GM23338 (cell line): ENCODE data around the gene IDI1.

ENCODE experiments used
- EZH2 ChIP-seq: fragments of 200-600 bp; sonication (generic); IDR thresholded peaks from one replicate; pipeline ENCODE4 v1.8.0; 2017; ENCODE audit warnings: antibody characterized with exemption, mild to moderate bottlenecking, low read depth; ENCODE audit not compliant: unreplicated experiment
- TF ChIP-seq, protein P1 (sequence below), 2 experiments: fragments of 200-600 bp in 1 of 2; sonication (generic) in 1 of 2; conservative IDR thresholded peaks; 2 replicates each; pipeline versions ENCODE4 v1.5.1 to v1.6.1; 2016 to 2017; ENCODE audit warnings: antibody characterized with exemption in 2 of 2, low read depth in 2 of 2, mild to moderate bottlenecking in 2 of 2, moderate library complexity in 1 of 2

GRCh38 chr10:1020460-1020859 lies 28.5 kb downstream of the IDI1 start:
- TF ChIP-seq, protein P1, sequence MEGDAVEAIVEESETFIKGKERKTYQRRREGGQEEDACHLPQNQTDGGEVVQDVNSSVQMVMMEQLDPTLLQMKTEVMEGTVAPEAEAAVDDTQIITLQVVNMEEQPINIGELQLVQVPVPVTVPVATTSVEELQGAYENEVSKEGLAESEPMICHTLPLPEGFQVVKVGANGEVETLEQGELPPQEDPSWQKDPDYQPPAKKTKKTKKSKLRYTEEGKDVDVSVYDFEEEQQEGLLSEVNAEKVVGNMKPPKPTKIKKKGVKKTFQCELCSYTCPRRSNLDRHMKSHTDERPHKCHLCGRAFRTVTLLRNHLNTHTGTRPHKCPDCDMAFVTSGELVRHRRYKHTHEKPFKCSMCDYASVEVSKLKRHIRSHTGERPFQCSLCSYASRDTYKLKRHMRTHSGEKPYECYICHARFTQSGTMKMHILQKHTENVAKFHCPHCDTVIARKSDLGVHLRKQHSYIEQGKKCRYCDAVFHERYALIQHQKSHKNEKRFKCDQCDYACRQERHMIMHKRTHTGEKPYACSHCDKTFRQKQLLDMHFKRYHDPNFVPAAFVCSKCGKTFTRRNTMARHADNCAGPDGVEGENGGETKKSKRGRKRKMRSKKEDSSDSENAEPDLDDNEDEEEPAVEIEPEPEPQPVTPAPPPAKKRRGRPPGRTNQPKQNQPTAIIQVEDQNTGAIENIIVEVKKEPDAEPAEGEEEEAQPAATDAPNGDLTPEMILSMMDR (conservative IDR thresholded peaks at IDR 0.05; ENCODE audit: low read depth in 2 of 2): no peak
- no peak for TF ChIP-seq EZH2
